Upper lobe of left lung (tissue), 4 donors: ENCODE results near the gene CIC.

Experiments used
- EP300 ChIP-seq, 4 donors: sonication (generic); formaldehyde crosslinking; IDR thresholded peaks; one replicate each; pipeline ENCODE4 v1.5.1; 2017; ENCODE audit warnings: antibody characterized with exemption in 4 of 4, control low read depth in 2 of 4
- POLR2A ChIP-seq, 4 donors: fragments of 450-650 bp; IDR thresholded peaks; one replicate each; pipeline ENCODE4 v1.5.1; 2016 to 2017; ENCODE audit warnings: antibody characterized with exemption in 4 of 4, mild to moderate bottlenecking in 2 of 4
- POLR2AphosphoS5 ChIP-seq, 2 donors: sonication (generic); formaldehyde crosslinking; IDR thresholded peaks; one replicate each; pipeline ENCODE4 v1.5.1; 2017; ENCODE audit warnings: antibody characterized with exemption in 2 of 2
- TF ChIP-seq, protein P1 (sequence below), 6 experiments: fragments of 450-650 bp in 4 of 6; fragments of 200-600 bp in 2 of 6; sonication (generic) in 2 of 6; IDR thresholded peaks; one replicate each; pipeline ENCODE4 v1.5.1; 2016 to 2019; ENCODE audit warnings: antibody characterized with exemption in 6 of 6

DNA sequence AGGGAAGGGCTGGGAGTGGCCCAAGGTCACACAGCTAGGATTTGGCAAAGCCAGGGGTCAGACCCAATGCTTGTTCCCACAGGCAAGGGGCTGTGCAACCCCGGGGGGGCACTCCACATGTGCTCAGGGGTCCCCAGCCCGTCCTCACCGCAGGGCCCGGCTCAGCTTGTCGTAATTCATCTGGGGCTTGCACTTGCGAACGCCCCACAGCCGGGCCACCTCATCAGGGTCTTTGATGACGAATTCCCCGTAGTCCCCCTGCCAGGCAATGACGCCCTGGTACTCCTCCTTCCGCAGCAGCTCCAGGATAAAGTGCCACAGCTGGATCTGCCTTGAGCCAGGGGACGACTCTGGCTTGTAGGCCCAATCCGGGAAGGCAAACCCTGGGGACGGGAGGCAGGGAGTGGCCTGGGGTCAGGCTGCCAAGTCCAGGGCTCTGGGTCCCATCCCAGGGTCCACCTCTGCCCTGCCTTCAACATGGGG is 18.8 kb upstream of the CIC start:
- TF ChIP-seq, protein P1, sequence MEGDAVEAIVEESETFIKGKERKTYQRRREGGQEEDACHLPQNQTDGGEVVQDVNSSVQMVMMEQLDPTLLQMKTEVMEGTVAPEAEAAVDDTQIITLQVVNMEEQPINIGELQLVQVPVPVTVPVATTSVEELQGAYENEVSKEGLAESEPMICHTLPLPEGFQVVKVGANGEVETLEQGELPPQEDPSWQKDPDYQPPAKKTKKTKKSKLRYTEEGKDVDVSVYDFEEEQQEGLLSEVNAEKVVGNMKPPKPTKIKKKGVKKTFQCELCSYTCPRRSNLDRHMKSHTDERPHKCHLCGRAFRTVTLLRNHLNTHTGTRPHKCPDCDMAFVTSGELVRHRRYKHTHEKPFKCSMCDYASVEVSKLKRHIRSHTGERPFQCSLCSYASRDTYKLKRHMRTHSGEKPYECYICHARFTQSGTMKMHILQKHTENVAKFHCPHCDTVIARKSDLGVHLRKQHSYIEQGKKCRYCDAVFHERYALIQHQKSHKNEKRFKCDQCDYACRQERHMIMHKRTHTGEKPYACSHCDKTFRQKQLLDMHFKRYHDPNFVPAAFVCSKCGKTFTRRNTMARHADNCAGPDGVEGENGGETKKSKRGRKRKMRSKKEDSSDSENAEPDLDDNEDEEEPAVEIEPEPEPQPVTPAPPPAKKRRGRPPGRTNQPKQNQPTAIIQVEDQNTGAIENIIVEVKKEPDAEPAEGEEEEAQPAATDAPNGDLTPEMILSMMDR (IDR thresholded peaks at IDR 0.05) = no peak
- TF ChIP-seq POLR2A (IDR thresholded peaks at IDR 0.05) = no peak
- peak in 1 of 2 donors; percentile 48 for TF ChIP-seq POLR2AphosphoS5 (IDR thresholded peaks at IDR 0.05)
- no peak for TF ChIP-seq EP300 (IDR thresholded peaks at IDR 0.05)
